PC-3 (cell line): Measurements from ENCODE around the gene CDC5L.

Experiments used
- EZH2 ChIP-seq: fragments of 300-600 bp; sonication (generic); IDR thresholded peaks from one replicate; pipeline ENCODE4 v1.6.1; 2017; ENCODE audit warnings: antibody characterized with exemption, mild to moderate bottlenecking, low read length; ENCODE audit not compliant: unreplicated experiment
- EZH2phosphoT487 ChIP-seq: fragments of 300-600 bp; sonication (generic); IDR thresholded peaks from 2 replicates; pipeline ENCODE4 v1.6.1; 2018; ENCODE audit warnings: mild to moderate bottlenecking, antibody characterized with exemption, low read length, borderline replicate concordance
- TF ChIP-seq, protein P1 (sequence below): fragments of 300-600 bp; sonication (generic); conservative IDR thresholded peaks from 2 replicates; pipeline ENCODE4 v1.5.1; 2017; ENCODE audit warnings: antibody characterized with exemption, low read depth, mild to moderate bottlenecking, low read length

- TF ChIP-seq, protein P1, sequence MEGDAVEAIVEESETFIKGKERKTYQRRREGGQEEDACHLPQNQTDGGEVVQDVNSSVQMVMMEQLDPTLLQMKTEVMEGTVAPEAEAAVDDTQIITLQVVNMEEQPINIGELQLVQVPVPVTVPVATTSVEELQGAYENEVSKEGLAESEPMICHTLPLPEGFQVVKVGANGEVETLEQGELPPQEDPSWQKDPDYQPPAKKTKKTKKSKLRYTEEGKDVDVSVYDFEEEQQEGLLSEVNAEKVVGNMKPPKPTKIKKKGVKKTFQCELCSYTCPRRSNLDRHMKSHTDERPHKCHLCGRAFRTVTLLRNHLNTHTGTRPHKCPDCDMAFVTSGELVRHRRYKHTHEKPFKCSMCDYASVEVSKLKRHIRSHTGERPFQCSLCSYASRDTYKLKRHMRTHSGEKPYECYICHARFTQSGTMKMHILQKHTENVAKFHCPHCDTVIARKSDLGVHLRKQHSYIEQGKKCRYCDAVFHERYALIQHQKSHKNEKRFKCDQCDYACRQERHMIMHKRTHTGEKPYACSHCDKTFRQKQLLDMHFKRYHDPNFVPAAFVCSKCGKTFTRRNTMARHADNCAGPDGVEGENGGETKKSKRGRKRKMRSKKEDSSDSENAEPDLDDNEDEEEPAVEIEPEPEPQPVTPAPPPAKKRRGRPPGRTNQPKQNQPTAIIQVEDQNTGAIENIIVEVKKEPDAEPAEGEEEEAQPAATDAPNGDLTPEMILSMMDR = no peak
- TF ChIP-seq EZH2phosphoT487 = no peak
- TF ChIP-seq EZH2 = no peak
Observed at GRCh38 chr6:44464527-44465310, 77.2 kb downstream of the CDC5L start.
